C4-2B (cell line): Measurements from ENCODE around the gene ISCA1.

ENCODE experiments used
- ZFX ChIP-seq: fragments of 450-650 bp; IDR thresholded peaks from 2 replicates; pipeline ENCODE4 v1.6.1; 2017
- TF ChIP-seq, protein P1 (sequence below): fragments of 450-650 bp; conservative IDR thresholded peaks from 2 replicates; pipeline ENCODE4 v1.5.1; 2017; ENCODE audit warnings: mild to moderate bottlenecking

DNA sequence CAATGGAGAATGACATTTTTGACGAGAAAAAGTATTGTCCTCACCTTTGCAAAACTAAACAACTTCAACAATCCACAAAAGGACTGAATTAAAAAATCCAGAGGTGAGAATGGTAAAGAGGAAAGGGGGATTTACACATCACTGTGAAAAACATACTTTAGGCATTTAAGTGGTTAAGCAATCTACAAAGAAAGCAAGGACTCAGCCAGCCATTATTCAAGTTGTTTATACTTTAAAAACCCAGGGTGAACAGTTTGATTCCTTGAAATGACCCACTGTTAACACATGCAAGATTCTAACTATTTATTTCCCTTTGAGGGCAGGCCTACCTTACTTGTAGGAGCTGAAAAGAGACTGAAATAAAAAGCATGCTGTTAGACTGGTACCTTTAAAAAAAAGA, 42.6 kb upstream of the ISCA1 start:
- TF ChIP-seq, protein P1, sequence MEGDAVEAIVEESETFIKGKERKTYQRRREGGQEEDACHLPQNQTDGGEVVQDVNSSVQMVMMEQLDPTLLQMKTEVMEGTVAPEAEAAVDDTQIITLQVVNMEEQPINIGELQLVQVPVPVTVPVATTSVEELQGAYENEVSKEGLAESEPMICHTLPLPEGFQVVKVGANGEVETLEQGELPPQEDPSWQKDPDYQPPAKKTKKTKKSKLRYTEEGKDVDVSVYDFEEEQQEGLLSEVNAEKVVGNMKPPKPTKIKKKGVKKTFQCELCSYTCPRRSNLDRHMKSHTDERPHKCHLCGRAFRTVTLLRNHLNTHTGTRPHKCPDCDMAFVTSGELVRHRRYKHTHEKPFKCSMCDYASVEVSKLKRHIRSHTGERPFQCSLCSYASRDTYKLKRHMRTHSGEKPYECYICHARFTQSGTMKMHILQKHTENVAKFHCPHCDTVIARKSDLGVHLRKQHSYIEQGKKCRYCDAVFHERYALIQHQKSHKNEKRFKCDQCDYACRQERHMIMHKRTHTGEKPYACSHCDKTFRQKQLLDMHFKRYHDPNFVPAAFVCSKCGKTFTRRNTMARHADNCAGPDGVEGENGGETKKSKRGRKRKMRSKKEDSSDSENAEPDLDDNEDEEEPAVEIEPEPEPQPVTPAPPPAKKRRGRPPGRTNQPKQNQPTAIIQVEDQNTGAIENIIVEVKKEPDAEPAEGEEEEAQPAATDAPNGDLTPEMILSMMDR: no peak
- TF ChIP-seq ZFX: no peak
